GM10266 (cell line): ENCODE measurements around the gene UNC13B.

ENCODE experiments used
- DNase-seq: peaks from one replicate; pipeline ENCODE4 v3.0.0; 2012; ENCODE audit errors: extremely low spot score
- TF ChIP-seq, protein P1 (sequence below): IDR thresholded peaks from 2 replicates; pipeline ENCODE4 v1.5.1; 2012; ENCODE audit warnings: mild to moderate bottlenecking, low read depth; ENCODE audit not compliant: control insufficient read depth, insufficient read depth; ENCODE audit errors: missing control alignments

The UNC13B gene

GRCh38 chr9:35422346-35422745 lies 260.5 kb downstream of the UNC13B start:
- DNase-seq: no peak
- TF ChIP-seq, protein P1, sequence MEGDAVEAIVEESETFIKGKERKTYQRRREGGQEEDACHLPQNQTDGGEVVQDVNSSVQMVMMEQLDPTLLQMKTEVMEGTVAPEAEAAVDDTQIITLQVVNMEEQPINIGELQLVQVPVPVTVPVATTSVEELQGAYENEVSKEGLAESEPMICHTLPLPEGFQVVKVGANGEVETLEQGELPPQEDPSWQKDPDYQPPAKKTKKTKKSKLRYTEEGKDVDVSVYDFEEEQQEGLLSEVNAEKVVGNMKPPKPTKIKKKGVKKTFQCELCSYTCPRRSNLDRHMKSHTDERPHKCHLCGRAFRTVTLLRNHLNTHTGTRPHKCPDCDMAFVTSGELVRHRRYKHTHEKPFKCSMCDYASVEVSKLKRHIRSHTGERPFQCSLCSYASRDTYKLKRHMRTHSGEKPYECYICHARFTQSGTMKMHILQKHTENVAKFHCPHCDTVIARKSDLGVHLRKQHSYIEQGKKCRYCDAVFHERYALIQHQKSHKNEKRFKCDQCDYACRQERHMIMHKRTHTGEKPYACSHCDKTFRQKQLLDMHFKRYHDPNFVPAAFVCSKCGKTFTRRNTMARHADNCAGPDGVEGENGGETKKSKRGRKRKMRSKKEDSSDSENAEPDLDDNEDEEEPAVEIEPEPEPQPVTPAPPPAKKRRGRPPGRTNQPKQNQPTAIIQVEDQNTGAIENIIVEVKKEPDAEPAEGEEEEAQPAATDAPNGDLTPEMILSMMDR: no peak

GRCh38 chr9:35422753-35423152 lies 260.9 kb downstream of the UNC13B start:
- TF ChIP-seq, protein P1: no peak
- no peak for DNase-seq

GRCh38 chr9:35423499-35423898 lies 261.7 kb downstream of the UNC13B start:
- no peak for DNase-seq

DNA sequence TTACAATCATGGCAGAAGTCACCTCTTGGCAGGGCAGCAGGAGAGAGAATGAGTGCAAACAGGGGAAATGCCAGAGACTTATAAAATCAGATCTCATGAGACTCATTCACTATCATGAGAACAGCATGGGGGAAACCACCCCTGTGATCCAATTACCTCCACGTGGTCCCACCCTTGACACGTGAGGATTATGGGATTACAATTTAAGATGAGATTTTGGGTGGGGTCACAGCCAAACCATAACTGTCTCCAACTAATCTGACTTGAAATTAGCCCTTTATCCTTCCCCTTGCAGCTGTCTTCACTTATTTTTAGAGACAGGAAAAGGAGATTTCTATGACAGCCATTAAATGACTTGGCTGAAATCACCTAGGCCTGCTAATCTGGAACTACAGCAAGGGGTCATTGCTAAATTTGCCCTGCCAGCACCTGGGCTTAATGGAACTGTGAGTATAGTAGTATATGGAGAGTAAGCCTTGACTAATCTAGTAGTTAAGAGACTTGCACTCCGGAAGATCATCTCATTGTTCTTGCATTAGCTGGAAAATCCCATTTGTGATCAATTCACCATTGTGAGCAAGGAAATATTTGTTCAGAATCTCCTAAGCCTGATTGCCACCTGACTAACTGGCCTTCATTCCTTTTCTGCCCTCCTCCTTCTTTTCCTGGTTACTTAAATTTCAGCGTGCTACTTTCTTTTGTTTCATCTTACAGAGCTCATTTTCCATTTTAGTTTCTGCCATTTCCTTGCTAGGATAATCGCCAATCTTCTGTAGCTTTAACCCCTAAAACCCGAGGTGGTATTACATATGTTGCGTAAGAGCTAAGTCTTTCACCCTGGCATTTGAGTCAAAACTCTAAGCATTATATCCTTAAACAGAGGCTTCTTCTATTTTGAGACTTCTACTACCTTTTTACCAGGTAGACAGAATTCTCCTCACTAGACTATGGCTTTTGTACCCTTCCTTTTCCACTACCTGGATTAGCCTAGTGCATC lies 262.8 kb downstream of the UNC13B start:
- DNase-seq: no peak
- TF ChIP-seq, protein P1: no peak

More at GRCh38 chr9:35423499-35423898, 261.7 kb downstream of the UNC13B start:
- TF ChIP-seq, protein P1: no peak

GRCh38 chr9:35426627-35427026 lies 264.8 kb downstream of the UNC13B start:
- no peak for DNase-seq
- TF ChIP-seq, protein P1: no peak

DNA sequence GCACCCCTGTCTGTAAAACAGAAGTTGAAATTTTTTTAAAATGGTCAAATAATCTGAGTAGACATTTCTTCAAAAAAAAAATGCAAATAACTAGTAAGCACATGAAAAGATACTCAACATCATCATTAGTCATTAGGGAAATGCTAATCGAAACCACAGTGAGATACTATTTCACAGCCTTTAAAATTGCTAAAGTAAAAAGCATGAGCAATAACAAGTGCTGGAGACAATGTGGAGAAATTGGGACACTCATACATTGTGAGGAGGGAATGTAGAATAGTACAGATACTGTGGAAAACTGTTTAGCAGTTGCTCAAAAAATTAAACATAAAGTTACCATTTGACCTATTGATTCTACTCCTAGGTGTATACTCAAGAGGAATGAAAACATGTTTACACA lies 269.7 kb downstream of the UNC13B start:
- TF ChIP-seq, protein P1: no peak
- no peak for DNase-seq

DNA sequence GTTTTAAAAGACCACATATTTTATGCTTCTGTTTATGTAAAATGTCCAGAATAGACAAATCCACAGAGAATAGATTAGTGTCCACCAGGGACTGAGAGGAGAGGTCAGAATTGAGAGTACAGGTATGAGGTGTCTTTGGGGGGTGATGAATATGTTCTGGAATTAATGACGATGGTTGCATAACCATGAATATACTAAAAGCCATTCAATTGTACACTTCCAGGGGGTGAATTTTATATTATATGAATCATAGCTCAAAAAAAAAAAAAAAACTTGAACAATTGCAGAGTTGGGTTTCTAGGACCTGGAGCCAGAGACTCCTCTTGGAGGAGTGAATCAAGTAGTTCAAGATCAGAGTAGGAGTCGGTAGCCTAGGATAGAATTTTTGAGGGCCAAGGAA lies 270.3 kb downstream of the UNC13B start:
- TF ChIP-seq, protein P1: no peak

More for the DNA sequence above, 270.3 kb downstream of the UNC13B start:
- no peak for DNase-seq
